GM21619 (cell line): ENCODE results near the gene PLD1.
"Not testable (repeated sequence)": the region's sequence is repeated elsewhere in the genome, so short reads cannot be mapped to it uniquely, and the experiment has no call there.

Experiments
- ATAC-seq: cut with Tn5 transposase; IDR thresholded peaks from one replicate; pipeline ENCODE4 v1.9.1; 2021; ENCODE audit not compliant: unreplicated experiment

PLD1 gene

DNA sequence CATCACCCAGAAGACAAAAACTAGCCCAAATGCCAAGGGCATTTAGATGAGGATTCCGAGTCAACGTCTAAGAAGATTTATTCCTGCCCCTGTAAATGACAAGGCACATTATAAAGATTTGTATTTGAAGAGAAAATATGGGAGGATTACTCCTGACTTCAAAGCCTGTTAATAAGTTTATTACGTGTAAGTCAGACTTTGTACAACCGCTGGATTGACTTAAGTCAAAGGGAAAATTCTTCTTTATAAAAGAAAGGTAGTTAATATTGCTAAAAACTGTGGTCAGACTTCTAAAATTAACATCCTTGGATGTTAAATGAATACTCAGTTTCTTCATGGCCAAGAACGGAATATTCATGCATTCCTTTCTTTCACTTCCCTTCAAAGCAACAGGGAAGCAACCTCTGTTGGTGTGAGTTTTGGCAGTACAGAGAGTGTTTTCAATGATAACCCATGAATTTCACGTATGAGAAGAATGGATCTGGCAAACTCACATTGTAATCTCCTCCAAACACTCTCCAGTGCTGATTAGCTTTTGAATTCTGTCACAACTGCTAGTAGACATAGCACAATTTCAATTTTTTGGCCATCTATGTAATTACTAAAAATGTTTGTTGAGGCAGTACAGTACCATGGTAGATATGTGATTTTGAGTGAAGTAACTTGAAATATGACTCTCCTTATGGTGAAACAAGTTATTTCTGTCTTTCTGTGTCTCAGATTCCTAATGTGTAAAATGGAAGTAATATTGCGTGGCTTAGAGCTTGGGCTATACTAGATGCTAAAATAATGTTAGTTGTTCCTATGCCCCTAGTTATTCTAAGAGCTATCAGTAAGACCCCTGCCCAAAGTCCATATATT, 62.0 kb downstream of the PLD1 start:
- no peak for ATAC-seq

DNA sequence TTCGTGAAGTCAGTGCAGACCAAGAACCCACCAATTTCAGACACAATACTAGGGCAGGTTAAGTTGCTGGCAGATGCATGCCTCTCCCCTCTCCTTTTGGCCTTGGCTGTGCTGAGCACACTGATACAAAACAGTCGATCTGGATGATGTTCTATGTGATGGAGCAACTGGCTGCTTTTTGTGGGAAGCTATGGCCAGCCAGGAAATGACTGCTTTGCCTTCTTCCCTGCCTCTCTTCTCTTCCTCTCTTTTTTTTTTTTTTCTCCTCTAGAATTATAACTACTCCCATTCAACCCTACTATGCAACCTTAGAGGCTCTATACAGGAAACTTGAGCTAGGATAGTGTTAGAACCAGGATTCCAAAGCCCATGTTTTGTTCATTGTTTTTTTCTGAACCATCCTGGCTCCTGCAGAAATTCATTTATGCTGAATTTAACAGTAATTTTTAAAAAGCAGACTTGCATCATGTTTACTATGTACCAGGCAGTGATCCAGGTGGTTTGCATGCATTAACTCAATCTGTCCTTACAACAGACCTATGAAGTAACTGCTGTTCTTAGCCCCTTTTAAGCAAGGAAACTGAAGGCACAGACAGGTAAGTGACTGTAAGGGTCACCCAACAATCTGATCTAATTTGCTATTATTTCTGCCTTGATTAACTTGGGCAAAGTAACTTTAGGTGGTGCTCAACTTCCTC, 62.9 kb downstream of the PLD1 start:
- no peak for ATAC-seq

DNA sequence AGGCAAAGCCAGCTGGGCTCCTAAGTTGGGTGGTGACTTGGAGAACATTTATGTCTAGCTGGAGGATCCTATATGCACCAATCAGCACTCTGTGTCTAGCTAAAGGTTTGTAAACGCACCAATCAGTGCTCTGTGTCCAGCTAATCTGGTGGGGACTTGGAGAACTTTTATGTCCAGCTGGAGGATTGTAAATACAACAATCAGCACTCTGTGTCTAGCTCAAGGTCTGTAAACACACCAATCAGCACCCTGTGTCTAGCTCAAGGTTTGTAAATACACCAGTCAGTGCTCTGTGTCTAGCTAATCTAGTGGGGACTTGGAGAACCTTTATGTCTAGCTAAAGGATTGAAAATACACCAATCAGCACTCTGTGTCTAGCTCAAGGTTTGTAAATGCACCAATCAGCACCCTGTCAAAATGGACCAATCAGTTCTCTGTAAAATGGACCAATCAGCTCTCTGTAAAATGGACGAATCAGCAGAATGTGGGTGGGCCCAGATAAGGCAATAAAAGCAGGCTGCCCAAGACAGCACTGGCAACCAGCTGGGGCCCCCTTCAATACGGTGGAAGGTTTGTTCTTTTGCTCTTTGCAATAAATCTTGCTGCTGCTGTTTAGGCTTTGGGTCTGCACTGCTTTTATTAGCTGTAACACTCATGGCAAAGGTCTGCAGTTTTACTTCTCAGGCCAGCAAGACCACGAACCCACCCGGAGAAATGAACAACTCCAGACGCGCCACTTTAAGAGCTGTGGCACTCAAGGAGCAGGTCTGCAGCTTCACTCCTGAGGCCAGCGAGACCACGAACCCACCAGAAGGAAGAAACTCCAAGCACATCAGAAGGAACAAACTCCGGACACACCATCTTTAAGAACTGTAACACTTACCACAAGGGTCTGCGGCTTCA, 63.7 kb downstream of the PLD1 start:
- not testable (repeated sequence) for ATAC-seq

DNA sequence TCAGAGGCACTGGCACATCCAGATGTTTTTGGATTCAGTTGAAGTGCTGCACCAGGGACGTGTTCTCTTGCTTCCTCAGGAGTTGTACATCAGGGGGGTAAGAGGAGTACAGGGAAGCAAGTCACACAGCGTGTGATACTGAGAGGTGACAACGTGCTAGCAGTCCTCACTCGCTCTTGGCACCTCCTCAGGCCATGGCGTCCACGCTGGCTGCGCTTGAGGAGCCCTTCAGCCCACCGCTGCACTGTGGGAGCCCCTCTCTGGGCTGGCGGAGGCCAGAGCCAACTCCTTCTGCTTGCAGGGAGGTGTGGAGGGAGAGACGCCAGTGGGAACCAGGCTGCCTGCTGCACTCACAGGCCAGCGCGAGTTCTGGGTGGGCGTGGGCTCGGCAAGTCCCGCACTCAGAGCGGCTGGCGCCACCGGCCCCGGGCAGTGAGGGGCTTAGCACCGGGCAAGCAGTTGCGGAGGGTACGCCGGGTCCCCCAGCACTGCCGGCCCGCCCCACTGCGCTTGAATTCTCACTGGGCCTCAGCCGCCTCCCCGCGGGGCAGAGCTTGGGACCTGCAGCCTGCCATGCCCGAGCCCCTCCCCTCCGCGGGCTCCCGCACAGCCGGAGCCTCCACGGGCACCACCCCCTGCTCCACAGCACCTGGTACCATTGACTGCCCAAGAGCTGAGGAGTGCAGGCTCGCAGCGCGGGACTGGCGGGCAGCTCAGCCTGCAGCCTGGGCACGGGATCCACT, 64.5 kb downstream of the PLD1 start:
- ATAC-seq: no peak

DNA sequence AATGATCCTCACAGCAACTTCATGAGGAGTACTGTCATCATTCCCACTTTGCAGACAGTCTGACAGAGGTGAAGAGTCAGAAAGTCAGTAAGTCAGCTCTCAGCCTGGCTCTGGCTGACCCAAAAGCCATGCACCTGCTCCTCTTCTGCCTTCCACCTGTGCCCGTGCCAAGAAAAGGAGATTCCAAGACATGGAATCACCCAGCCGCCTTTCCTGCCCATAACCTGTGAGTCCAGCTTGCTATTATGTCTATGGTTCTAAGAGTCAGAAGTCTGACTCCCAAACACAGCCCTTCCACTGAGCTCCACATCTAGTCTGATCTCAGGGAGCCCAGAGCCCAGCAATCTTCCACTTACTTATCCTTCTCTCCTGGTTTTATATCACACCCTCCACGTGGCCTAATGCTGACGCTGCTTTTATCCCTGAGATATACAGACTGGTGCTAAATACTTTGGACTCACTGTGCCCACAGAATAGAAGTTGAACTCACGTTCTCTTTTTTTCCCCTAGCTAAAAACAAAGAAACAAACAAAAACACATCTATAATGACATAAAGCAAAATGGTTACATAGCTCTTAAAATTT, 66.0 kb downstream of the PLD1 start:
- ATAC-seq: no peak

DNA sequence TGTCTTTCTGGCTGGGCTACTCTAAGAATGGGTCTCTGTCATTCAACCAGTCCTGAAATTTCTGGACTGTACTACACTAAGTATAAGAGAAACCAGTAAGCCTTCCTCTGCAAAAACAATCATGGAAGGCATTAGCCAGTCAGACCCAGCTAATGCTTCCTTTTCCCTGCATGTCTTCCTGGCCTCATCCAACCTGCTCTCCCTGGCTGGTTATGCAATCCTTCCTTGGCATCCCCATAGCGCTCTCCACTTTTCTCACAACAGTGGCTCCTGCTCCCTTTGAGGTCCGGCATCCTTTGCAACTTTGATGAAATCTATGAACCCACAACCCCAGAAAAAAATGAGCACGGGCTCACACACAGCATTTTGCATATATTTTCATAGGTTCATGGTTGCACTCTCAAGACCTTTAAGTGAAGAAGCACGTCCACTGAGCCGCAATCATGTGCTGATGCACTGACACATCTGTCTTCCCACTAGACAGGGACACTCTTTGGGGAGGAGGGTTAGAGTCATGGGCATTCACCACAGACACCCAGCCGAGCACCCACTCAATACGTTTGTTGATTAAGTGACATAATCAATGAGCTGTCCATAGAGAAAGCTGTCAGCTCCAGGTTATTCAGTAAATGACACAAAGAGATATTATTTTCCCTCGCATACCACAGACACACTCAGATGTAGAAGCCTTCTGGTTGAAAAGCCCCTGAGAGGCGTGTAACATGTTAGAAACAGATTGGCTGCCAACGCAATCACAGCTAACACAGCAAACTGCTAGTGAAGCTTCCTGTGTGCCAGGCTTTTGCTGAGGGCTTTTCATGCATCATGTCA, 66.7 kb downstream of the PLD1 start:
- no peak for ATAC-seq

DNA sequence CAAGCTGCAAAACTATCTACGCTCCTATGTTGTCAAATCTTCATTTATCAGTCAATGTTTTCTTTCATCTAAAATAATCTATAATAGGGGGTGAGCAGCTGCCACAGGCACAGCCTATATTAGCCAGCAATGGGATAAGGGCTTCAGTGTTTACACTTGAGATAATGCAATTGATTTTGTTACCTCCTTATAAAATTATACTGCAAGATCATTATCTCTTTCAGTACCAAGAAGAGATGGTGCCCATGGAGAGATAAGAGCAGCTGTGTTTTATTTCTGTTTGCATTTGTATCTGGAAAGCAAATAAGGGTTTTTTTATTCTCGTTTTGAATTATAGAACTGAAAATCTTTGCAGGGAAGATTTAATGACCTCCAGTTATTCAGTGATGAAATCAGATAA, 68.9 kb downstream of the PLD1 start:
- ATAC-seq: no peak

DNA sequence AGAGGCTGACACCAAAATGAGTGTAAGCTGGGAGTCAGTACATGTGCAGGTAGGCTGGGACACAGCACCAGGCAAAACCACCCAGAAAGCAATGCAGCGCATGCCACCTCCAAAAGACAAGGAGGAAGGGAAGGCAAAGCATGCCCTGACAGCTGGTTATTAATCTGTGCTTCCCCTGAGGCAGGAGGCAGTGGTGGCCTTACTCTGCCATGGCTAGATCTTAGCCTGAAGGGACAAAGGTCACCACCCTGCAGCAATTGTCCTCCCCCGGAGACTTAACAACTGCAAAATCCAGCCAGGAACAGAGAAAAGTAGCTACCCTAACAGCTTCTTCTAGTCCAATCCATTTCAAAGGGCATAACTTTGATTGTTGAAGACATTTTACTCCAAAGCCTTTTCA, 73.7 kb downstream of the PLD1 start:
- ATAC-seq: no peak

DNA sequence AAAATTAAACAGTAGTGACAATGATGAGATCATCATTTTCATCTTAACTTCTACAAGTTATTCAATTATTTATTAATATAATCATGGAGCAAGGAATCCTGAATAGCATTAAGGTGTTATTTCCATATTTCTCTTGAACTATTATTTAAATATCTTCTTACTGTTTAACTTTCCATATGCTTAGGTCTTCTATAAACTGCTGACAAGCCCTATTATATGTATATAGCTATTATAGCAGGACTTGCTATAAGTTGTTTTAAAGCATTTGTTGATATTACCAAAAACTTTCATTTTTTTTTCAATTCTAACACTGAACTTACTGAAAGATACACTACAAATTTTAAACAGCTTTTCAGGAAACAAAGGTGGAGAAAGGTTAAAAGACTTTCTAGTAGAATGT, 76.7 kb downstream of the PLD1 start:
- ATAC-seq: no peak

DNA sequence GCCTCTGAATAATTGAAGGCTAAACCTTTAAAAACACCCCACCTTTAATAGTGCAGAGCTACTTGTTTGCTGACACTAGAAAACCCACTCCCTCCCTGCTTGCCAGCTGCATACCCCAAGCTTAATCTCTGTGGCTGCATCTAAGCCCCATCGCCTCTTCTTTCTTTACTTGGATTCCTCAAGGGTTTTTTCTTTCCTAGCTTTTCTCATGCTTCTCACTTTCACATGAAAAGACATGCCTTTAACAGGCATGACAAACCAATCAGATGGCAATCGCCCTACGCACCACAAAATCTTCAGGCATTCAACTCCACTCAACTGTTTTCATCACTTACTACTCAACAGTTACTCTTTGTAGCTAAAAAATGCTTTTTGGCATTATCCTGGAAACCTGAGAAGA, 77.5 kb downstream of the PLD1 start:
- no peak for ATAC-seq

DNA sequence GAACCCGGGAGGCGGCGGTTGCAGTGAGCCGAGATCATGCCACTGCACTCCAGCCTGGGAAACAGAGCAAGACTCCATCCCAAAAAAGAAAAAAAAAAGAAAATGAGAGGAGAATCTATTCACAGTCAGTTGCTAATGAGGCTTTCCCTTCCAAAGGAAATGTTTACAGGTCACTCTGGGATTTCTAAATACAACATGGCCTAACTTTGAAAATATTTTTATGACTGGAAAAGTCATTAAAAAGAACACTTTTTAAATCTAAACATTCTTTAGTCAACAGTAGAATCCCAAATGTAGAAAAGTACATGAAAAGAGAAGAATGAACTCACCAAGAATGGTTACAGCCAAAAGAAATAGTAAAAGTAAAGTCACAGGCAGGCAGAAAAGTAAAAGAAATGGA, 78.6 kb downstream of the PLD1 start:
- no peak for ATAC-seq

DNA sequence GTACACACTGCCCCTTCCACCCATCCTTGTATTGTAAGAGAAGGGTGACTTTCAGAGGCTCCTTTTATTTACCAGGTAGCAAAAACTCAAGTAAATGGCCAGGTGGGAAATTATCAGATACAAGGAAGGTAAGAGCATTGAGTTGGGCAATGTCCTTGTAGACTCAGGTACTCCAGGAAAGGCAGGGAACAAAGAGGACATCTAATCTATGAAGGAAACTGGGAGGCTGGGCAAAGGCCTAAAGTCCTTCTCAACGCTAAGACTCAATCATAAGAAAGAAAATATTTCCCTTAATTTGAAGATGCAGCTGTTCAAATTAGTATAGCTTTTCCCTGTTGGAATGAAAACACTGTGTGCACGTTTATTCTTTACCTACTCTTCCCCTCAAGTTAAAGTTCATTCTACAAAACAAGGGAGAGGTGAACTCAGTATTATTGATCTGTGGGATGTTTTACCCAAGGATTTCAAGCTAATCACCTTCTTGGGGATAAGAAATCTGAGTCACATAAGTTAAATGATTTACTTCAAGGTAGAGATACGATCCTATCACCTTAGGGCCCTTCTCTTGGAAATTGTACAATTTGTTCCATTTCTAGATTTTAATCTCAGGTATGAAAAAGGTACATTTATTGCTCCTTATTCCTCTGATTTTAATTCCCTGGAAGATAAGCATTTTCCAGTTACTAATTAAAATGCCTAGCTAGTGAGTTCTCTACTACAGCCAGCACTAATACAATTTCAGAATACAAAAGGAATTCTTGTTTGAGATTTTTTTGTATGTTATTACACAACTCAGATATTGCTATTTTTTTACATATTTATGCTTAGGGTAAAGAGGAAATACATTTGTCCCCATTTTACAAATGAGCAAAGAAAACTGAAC, 80.6 kb downstream of the PLD1 start:
- ATAC-seq: no peak

DNA sequence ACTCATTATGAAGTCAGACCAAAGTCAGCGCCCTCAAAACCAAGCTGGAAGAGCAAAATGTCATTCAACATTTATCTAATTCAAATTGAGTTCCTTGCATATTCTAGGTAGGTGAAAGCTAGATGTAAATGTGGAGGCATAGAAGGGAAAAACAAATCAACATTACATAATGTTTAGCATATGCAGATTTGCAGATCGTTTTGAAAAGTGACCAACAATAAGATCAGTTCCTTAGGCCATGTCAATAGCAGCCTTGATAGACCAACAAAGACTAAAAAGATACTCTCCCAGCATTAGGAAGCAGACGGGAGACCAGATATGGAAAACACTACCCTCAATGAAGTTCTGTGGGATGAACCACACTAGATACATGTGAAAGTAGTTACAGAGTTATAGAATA, 83.0 kb downstream of the PLD1 start:
- no peak for ATAC-seq

DNA sequence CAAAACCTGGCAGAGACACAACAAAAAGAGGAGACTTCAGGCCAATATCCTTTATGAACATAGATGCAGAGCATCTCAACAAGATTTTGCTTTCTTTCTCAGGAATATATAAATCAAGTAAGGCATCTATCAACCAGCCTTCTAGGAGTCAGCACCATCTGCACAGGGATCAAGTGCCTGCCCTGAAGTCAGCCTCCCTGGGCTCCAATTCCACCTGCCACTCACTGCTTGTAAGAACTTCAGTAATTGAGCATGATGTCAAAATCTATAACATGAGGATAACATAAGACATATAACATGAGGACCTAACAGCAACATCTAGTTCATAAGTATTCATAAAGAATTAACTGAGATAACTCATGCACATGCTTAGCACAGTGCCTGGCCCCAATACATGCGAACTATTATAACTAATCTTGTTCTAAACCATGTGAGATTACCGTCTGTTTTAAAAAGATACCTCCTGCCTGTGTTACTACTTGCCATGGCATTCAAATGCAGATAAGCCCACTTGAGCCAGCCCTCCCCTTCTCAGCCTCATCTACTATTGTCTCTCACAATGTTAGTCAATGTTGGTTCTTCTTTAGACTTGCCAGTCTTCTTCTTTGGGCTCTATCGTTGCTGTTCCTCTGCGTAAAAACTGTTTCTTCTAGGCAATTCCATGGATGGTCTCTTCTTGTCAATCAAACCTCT, 91.6 kb downstream of the PLD1 start:
- ATAC-seq: no peak

DNA sequence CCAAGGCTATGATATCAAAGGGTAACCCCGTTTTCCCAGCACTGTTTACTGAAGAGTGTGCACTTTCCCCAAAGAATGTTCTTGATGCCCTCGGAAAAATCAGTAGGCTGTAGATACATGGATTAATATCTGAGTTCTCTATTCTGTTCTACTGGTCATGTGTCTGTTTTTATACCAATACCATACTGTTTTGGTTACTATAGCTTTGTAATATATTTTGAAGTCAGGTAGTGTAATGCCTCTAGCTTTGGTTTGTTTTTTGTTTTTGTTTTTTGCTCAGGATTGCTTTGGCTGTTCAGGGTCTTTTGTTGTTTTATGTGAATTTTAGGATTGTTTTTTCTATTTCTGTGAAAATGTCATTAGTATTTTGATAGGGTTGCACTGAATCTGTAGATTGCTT, 95.1 kb downstream of the PLD1 start:
- no peak for ATAC-seq

DNA sequence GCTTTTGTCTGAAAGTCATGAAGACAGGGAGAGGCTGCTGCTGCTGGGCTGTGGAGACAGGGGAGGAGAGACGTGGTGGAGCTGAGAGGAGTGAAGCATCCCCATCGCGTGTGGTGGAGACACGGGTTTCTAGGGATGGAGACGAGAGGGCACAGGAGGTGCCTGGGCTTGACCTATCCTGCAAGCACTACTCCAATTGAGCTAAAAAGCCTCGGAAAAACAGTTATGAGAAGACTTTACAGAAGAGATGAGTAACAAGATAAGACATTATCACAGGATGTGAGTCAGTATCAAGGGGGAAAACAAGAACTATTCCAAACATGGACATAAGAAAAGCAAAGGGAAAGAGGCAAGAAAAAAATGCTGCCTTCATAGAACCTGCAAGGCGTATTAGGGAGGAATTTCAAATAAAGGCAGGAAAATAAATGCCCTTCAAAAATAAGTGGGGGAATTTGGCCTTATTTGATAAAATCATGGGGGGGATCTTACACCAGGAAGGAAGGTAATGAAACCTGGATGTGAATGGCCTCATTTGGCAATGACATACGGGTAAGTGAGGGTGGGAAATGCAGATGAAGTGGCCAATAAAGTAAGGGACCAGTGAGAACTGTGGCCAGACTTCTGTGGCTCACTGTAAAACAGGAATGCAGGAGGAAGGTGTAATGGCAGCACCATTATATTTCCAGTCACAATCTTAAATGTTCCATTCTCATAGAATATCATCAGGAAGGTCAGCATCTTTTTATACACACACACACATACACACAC, 97.9 kb downstream of the PLD1 start:
- ATAC-seq: no peak

DNA sequence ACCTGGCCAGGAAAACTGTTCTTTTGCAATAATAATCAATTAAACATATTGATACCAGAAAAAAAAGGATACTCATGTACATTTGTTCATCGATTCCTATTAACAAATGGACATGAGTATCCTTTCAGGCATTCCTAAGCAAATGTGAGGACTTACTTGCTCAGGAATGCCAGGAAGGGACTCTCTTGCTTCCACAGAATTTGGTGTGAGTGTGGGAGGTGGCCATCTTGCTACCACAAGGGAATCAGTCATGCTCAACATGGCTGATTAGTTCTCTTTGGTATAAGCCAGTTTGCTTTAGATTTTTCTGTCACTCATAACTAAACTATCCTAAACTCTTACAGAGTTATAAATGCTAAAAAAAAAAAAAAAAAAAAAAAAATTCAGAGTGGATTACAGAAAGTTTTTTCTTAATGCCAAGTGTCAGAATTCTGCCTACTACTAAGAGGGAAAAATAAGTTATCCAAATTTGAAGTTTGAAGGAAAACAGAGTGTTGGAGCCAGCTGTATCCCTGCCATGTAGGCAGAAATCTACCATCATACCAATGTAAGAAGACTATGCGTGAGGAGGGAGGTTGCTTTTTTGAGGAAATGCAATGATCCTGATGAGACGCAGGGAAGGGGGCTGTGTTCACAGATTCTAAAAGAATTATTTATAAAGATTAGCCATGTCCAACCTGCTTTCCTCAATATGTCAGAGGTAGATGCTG, 98.7 kb downstream of the PLD1 start:
- no peak for ATAC-seq
